ENCODE data around the gene RFXAP.
A peak's percentile ranks its signal among the peaks of the same experiment; 100 is the strongest.

RFXAP gene

GRCh38 chr13:36847606-36848005 is 28.6 kb downstream of the RFXAP start:
- no peak for TF ChIP-seq CTCF (conservative IDR thresholded peaks at IDR 0.05; ENCODE audit: low read length)
- no peak for DNase-seq (ENCODE audit: low read depth)
- no peak overlapping the region for H3K4me3 ChIP-seq (ENCODE audit: low read length)

- no peak overlapping the region for H3K4me3 ChIP-seq (ENCODE audit: low read length)
- DNase-seq (ENCODE audit: low read depth), result no peak
- peak; percentile 12; the same call in 1 of the 2 replicates for TF ChIP-seq CTCF (conservative IDR thresholded peaks at IDR 0.05; ENCODE audit: low read length)
Measured at GRCh38 chr13:36848199-36848982, 29.4 kb downstream of the RFXAP start.

- H3K4me3 ChIP-seq (ENCODE audit: low read length), result no peak overlapping the region
- peak; percentile 34 for TF ChIP-seq CTCF (conservative IDR thresholded peaks at IDR 0.05; ENCODE audit: low read length)
- peak; percentile 1 for DNase-seq (ENCODE audit: low read depth)
Measured at GRCh38 chr13:36850790-36851438, 31.9 kb downstream of the RFXAP start.

- no peak for DNase-seq (ENCODE audit: low read depth)
- TF ChIP-seq CTCF (conservative IDR thresholded peaks at IDR 0.05; ENCODE audit: low read length), result no peak
- H3K4me3 ChIP-seq (ENCODE audit: low read length), result no peak overlapping the region
Measured at GRCh38 chr13:36857253-36857652, 38.2 kb downstream of the RFXAP start.

- peak; percentile 69 for TF ChIP-seq CTCF (conservative IDR thresholded peaks at IDR 0.05; ENCODE audit: low read length)
- no peak overlapping the region for H3K4me3 ChIP-seq (ENCODE audit: low read length)
- peak; percentile 64 for DNase-seq (ENCODE audit: low read depth)
Measured at GRCh38 chr13:36858290-36858689, 39.3 kb downstream of the RFXAP start.

GRCh38 chr13:36859259-36859658 is 40.2 kb downstream of the RFXAP start:
- DNase-seq (ENCODE audit: low read depth), result no peak

More at GRCh38 chr13:36859259-36859658, 40.2 kb downstream of the RFXAP start:
- no peak overlapping the region for H3K4me3 ChIP-seq (ENCODE audit: low read length)
- no peak for TF ChIP-seq CTCF (conservative IDR thresholded peaks at IDR 0.05; ENCODE audit: low read length)
